Calu3 (cell line): Measurements from ENCODE around the gene CD44. TPM values are rescaled to one million over a fixed set of nuclear protein-coding genes. Genes with fewer than 3 reads are reported as not detected.

ENCODE experiments used
- BruUV-seq: library from RNA; stranded (reverse); fragments of 400-500 nt; replicated peaks from 2 replicates; lab custom pipeline; 2021; lab: Mats Ljungman, UMichigan
- CTCF ChIA-PET: fragments of 300-600 bp; sonication (Branson Sonifier 250); formaldehyde crosslinking; loops from one replicate; lab custom pipeline; 2022; ENCODE audit warnings: antibody characterized with exemption; lab: Charles Lee
- DNase-seq: peaks from one replicate; pipeline ENCODE4 v3.0.0; 2022
- H3K27ac Mint-ChIP-seq: one replicate; pipeline ENCODE4 v1.8.0; 2022; ENCODE audit warnings: mixed read lengths; ENCODE audit not compliant: unreplicated experiment
- H3K27me3 Mint-ChIP-seq: one replicate; pipeline ENCODE4 v1.8.0; 2022; ENCODE audit warnings: mixed read lengths; ENCODE audit not compliant: unreplicated experiment
- H3K36me3 Mint-ChIP-seq: one replicate; pipeline ENCODE4 v1.8.0; 2022; ENCODE audit warnings: mild to moderate bottlenecking, moderate library complexity, mixed read lengths; ENCODE audit not compliant: insufficient read depth, unreplicated experiment
- H3K4me1 Mint-ChIP-seq: one replicate; pipeline ENCODE4 v1.8.0; 2022; ENCODE audit warnings: mild to moderate bottlenecking, low read depth, mixed read lengths; ENCODE audit not compliant: unreplicated experiment
- H3K4me3 Mint-ChIP-seq: one replicate; pipeline ENCODE4 v1.8.0; 2022; ENCODE audit warnings: mild to moderate bottlenecking, low read depth, moderate library complexity, mixed read lengths; ENCODE audit not compliant: unreplicated experiment
- H3K9me3 Mint-ChIP-seq: one replicate; pipeline ENCODE4 v1.8.0; 2022; ENCODE audit warnings: low read depth, mixed read lengths; ENCODE audit not compliant: unreplicated experiment
- intact Hi-C: fragments of 100-400 bp; cut with micrococcal nuclease; formaldehyde crosslinking; loops from one replicate; pipeline ENCODE4 v1.10.0; 2022; ENCODE audit not compliant: unreplicated experiment
- total RNA-seq: library from RNA; stranded (reverse); gene quantifications from 2 replicates; pipeline ENCODE4 v1.2.3, GENCODE V29; 2022
- TF ChIP-seq, protein P1 (sequence below): fragments of 200-600 bp; IDR thresholded peaks from one replicate; pipeline ENCODE4 v1.8.0; 2022; ENCODE audit warnings: antibody characterized with exemption; ENCODE audit not compliant: unreplicated experiment

CD44 gene
- total RNA-seq, 1 experiment from 2014 or later: 1,189 TPM

GRCh38 chr11:35136311-35136710 is 2.7 kb upstream of the CD44 start:
- CTCF ChIA-PET: no interaction called here
- Mint-ChIP-seq H3K4me3 (no peak overlapping the region), H3K27ac (no peak overlapping the region), H3K36me3 (peaks cover 30% of the 10 kb centered on the region), H3K9me3 (no peaks in the 10 kb centered on the region), H3K4me1 (peaks cover 39% of the 10 kb centered on the region), H3K27me3 (no peaks in the 10 kb centered on the region)
- DNase-seq: no peak
- TF ChIP-seq, protein P1, sequence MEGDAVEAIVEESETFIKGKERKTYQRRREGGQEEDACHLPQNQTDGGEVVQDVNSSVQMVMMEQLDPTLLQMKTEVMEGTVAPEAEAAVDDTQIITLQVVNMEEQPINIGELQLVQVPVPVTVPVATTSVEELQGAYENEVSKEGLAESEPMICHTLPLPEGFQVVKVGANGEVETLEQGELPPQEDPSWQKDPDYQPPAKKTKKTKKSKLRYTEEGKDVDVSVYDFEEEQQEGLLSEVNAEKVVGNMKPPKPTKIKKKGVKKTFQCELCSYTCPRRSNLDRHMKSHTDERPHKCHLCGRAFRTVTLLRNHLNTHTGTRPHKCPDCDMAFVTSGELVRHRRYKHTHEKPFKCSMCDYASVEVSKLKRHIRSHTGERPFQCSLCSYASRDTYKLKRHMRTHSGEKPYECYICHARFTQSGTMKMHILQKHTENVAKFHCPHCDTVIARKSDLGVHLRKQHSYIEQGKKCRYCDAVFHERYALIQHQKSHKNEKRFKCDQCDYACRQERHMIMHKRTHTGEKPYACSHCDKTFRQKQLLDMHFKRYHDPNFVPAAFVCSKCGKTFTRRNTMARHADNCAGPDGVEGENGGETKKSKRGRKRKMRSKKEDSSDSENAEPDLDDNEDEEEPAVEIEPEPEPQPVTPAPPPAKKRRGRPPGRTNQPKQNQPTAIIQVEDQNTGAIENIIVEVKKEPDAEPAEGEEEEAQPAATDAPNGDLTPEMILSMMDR: no peak
- intact Hi-C loops: no loop called here
- BruUV-seq: no TSS peak

GRCh38 chr11:35138058-35138457 is 913 bp upstream of the CD44 start:
- intact Hi-C loops: no loop called here
- no peak for DNase-seq
- Mint-ChIP-seq H3K27ac (peak overlapping the region; percentile 65), H3K4me1 (peaks cover 49% of the 10 kb centered on the region), H3K27me3 (no peaks in the 10 kb centered on the region), H3K36me3 (peaks cover 42% of the 10 kb centered on the region), H3K9me3 (no peaks in the 10 kb centered on the region), H3K4me3 (peak overlapping the region; percentile 87)
- TF ChIP-seq, protein P1: no peak
- no TSS peak for BruUV-seq
- CTCF ChIA-PET: interaction anchor here (5.0 kb wide), 1 partner anchor 129 kb away, joined by 26 read pairs; no protein-coding TSS in a partner anchor

DNA sequence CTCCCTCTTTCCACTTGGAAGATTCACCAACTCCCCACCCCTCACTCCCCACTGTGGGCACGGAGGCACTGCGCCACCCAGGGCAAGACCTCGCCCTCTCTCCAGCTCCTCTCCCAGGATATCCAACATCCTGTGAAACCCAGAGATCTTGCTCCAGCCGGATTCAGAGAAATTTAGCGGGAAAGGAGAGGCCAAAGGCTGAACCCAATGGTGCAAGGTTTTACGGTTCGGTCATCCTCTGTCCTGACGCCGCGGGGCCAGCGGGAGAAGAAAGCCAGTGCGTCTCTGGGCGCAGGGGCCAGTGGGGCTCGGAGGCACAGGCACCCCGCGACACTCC is 397 bp upstream of the CD44 start:
- Mint-ChIP-seq H3K9me3 (no peaks in the 10 kb centered on the region), H3K36me3 (peaks cover 47% of the 10 kb centered on the region), H3K27ac (peak overlapping the region; percentile 65), H3K4me3 (peak overlapping the region; percentile 87), H3K27me3 (no peaks in the 10 kb centered on the region), H3K4me1 (peaks cover 54% of the 10 kb centered on the region)
- intact Hi-C loops: no loop called here
- DNase-seq: no peak
- BruUV-seq: no TSS peak
- CTCF ChIA-PET: interaction anchor here (5.0 kb wide), 1 partner anchor 130 kb away, joined by 26 read pairs; no protein-coding TSS in a partner anchor
- TF ChIP-seq, protein P1: no peak

DNA sequence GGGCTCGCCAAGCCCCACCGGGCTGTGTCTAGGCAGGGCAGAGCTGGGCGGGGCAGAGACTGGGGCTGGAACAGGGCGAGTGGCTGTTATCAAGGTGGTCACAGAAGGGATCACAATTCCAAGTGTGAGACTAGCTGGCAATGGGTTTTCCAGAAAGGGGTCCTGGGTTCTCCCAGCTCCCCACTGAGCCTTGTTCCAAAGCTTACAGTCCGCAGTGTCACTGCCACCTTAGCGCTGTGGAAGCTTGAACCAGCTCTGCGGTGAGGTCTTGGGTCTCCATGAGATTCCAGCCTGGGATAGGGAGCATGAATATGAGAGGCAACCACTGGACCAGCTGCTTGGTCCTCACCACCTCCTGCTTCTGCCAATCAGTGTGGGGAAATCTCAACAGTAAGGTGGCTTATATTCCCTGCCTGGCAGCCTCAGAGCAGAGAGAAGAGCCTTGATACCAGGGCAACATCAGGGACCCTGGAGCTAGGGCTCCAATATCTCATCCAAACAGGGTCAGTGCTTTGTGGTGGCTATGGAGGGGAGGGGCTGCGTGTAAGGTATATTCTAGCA is 831 bp downstream of the CD44 start:
- CTCF ChIA-PET: interaction anchor here (0.6 to 5.0 kb wide), 3 partner anchors 59 to 142 kb away, joined by 3 to 26 read pairs (median 3); no protein-coding TSS in a partner anchor
- Mint-ChIP-seq H3K9me3 (no peaks in the 10 kb centered on the region), H3K36me3 (peaks cover 55% of the 10 kb centered on the region), H3K4me3 (peak overlapping the region; percentile 87), H3K27ac (peak overlapping the region; percentile 65), H3K27me3 (no peaks in the 10 kb centered on the region), H3K4me1 (peaks cover 57% of the 10 kb centered on the region)
- intact Hi-C loops: loop anchor here (5.0 kb wide), 2 partner anchors 213 to 252 kb away; no protein-coding TSS in a partner anchor
- TF ChIP-seq, protein P1: no peak
- no TSS peak for BruUV-seq
- DNase-seq: no peak
